HG03565 (cell line): Measurements from ENCODE around the gene MYRIP.
"Not testable (repeated sequence)": the region's sequence is repeated elsewhere in the genome, so short reads cannot be mapped to it uniquely, and the experiment has no call there.

Experiments used
- ATAC-seq: cut with Tn5 transposase; IDR thresholded peaks from one replicate; pipeline ENCODE4 v1.9.1; 2021; ENCODE audit warnings: mild to moderate bottlenecking, moderate library complexity; ENCODE audit not compliant: unreplicated experiment

MYRIP gene

GRCh38 chr3:40258555-40258954 is 449.1 kb downstream of the MYRIP start:
- no peak for ATAC-seq

DNA sequence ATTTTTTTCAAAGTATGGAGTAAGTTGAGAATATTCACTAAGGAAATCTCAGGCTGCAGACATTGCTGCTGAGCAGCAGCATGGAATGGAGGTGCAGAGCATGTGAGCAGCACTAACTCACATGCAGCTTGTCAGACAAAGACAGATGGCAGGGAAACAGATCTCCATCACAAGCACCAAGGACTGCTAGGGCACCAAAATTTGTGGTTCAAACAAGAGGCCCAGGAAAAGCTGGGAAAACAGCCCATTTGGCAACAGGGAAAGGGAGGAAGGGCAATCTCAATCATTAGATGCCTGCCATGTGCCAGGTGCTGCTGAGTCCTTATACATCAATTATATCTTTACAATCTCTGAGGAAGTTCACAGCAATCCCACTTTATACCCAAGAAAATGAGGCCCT is 452.9 kb downstream of the MYRIP start:
- no peak for ATAC-seq

- ATAC-seq = no peak
Observed at GRCh38 chr3:40264451-40264850, 455.0 kb downstream of the MYRIP start.

GRCh38 chr3:40265181-40265580 is 455.8 kb downstream of the MYRIP start:
- no peak for ATAC-seq

DNA sequence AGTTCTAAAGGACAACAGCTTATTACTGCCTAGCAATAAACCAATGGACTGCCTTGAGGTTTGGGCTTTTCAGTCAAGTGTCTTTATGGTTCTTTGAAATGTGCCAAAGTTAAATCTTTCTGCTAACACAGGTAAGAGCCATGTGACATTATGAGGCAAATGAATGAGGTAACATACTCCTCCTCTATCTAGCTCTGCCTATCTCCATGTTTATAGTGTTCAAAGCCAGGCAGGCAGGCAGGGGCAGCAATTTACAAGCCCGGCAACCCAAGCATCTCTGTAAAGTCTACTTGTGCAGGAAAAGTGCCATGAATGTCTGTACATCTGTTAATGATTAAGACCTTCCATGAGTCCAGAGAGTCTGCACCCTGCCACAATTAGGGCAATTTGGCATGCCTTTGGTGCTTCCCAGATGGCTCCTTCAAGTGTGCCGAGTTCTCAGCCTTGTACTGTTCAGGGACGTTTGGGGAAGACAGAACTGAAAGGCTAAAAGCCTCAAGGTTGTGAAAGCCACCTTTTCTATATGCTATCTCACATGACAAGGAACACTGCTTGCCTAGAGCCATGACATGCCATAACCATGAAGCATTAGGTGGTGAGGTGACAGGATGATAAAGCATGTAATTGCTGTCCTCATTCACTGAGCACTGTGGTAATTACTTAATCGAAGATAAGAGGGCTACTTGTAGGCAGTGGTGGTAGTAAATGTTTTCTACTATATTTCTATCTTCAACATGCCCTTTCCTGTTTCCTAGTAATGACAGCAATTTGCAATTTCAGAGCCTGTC is 458.7 kb downstream of the MYRIP start:
- no peak for ATAC-seq

DNA sequence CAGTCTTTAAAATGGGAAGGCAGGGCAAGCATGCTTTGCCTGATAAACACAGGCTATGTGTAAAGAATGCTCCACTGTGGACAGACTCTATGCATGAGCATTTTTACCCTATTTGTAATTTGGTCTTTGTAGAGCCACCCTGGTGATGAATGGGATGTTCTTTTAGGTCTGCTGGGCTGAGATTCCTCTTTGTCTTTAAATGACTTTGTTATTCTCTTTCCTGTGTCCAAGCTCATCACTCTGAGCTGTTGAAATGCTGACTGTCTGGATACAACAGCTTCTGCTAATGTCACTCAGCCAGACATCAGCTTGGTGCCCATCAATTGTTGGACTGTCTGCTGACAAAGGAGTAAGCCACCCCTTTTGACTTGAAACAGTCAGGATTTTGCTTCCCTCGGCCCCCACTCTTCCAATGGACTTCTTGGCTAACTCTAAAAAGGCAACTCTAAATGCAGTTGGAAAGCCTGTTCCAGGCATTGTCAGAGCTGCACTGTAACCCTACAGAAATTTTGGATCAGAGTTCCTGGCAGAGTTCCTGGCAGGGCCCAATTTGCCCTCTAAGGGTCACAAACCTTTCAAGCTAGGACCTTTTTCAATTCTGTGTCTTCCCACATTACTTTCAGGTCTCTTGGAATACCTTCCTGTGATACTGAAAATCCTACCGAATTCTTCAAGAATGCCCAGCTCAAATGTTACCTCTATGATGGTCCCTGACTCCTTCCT is 459.6 kb downstream of the MYRIP start:
- ATAC-seq = no peak

GRCh38 chr3:40278791-40279190 is 469.4 kb downstream of the MYRIP start:
- ATAC-seq = no peak

GRCh38 chr3:40281995-40282394 is 472.6 kb downstream of the MYRIP start:
- no peak for ATAC-seq

- ATAC-seq = not testable (repeated sequence)
Observed at GRCh38 chr3:40283057-40283456, 473.6 kb downstream of the MYRIP start.

DNA sequence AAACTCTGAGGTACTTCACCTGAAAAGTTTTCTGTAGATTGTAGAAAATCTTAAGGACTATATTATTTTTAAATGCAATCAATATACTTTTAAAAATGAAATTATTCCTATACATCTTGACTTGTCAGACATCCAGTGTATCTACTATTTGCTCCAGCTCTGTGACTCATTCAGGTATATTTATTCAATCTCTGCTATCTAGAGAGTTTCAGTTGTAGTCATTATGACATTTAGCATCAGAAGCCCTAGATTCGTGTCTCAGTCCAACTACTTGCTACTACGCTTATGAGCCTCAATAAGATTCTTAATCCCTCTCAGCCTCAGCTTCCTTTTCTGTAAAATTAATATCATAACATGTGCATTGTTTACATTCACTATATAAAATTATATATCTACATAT is 477.8 kb downstream of the MYRIP start:
- no peak for ATAC-seq

DNA sequence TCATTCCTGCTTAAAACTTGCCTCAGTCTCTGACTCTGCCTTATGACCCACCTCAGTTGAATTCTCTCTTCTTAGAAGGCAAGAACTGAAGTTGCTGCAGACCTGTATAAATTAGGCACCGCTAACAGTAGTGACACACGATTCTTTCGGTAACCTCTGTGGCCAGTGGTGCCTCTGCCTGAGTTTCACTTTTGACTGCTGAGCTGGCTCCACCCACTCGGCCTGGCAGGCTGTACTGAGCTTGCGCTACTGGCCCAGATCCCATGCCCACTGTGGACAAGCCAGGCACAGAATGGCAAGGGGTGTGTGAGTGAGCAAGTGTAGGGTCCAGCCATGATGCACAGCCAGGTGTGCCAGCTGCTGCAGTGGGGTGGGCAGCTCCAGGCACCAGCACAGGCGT is 481.0 kb downstream of the MYRIP start:
- ATAC-seq = no peak

DNA sequence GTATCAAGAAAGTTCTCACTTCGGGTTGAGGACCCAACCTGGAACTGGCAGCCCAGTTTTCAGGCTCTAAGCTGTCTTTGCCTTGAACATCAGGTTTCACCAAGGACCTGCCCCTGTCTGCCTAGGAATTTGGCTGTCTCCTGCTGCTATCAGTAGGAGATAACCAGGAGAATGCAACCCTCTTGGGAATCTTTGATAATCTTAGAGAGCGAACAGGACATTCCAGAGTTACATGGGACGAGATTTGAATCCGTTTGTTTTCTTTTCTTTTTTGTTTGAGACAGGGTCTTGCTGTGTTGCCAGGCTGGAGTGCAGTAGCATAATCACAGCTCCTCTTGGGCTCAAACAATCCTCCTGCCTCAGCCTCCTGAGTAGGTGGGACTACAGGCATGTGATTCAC is 482.1 kb downstream of the MYRIP start:
- no peak for ATAC-seq

GRCh38 chr3:40292637-40293349 is 483.4 kb downstream of the MYRIP start:
- ATAC-seq = no peak

GRCh38 chr3:40294434-40294833 is 485.0 kb downstream of the MYRIP start:
- no peak for ATAC-seq

DNA sequence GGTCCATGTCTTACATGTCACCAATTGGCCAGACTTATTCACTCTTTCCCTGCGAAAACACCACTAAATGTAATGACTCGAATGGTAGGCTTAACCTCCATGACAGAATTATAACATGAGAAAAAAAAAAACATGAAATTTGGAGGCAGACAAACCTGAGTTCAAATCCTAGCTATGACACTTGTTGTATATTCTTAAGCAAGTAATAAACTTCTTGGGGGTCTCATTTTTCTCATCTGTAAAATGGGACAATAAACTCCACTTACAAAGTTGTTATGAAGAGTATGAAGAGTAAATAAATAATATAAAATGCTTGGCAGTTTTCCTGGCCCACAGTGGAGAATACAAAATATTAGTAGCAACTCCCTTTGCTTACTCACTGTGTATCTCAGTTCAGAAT is 488.7 kb downstream of the MYRIP start:
- ATAC-seq = no peak

- ATAC-seq = no peak
Observed at GRCh38 chr3:40299130-40299720, 489.8 kb downstream of the MYRIP start.

DNA sequence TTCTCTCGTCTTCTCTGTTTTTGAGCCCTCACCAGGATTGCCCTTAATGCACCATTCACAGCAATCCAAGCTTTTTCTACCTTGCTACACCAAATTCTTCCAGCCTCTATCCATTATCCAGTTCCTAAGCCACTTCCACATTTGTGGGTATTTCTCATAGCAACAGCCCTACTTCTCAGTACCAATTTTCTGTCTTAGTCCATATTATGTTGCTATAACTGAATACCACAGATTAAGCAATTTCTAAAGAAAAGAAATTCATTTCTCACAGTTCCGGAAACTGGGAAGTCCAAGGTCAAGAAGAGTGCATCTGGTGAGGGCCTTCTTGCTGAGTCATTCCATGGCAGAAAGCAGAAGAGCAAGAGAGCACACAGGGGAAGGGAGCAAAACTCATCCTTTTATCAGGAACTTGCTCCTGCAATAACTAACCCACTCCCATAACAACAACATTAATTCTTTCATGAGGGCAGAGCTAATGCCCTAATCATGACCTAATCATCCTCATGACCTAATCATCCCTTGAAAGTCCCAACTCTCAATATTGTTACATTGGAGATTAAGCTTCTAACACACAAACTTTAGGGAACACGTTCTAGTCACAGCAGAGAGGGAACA is 490.4 kb downstream of the MYRIP start:
- no peak for ATAC-seq

GRCh38 chr3:40302784-40303183 is 493.4 kb downstream of the MYRIP start:
- ATAC-seq = no peak

- no peak for ATAC-seq
Observed at GRCh38 chr3:40304352-40304751, 494.9 kb downstream of the MYRIP start.

DNA sequence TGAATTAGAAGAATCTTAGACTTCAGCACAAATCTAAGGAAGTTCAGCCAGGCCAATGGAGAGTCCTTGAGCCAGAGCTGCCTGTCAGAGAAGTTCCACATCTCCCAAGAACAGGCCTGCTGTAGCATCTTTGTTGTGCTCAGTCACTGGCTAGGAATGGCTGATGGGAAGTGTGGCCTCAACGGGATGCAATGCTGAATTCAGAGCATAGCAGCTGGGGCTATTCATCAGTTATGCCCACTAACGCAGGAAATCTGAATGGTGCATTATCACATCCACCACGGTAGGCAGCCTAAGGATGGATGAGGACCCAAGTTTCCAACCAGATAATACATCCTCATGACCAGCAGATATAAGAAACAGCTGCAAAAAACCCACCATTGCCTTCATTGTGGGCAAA is 496.9 kb downstream of the MYRIP start:
- ATAC-seq = no peak

- no peak for ATAC-seq
Observed at GRCh38 chr3:40307176-40307575, 497.8 kb downstream of the MYRIP start.
